NCI-H146 (cell line): ENCODE measurements around the gene GABARAP.

Experiments
- DNase-seq: peaks from one replicate; lab custom pipeline; 2025; lab: John Stamatoyannopoulos, UW

The GABARAP gene

DNA sequence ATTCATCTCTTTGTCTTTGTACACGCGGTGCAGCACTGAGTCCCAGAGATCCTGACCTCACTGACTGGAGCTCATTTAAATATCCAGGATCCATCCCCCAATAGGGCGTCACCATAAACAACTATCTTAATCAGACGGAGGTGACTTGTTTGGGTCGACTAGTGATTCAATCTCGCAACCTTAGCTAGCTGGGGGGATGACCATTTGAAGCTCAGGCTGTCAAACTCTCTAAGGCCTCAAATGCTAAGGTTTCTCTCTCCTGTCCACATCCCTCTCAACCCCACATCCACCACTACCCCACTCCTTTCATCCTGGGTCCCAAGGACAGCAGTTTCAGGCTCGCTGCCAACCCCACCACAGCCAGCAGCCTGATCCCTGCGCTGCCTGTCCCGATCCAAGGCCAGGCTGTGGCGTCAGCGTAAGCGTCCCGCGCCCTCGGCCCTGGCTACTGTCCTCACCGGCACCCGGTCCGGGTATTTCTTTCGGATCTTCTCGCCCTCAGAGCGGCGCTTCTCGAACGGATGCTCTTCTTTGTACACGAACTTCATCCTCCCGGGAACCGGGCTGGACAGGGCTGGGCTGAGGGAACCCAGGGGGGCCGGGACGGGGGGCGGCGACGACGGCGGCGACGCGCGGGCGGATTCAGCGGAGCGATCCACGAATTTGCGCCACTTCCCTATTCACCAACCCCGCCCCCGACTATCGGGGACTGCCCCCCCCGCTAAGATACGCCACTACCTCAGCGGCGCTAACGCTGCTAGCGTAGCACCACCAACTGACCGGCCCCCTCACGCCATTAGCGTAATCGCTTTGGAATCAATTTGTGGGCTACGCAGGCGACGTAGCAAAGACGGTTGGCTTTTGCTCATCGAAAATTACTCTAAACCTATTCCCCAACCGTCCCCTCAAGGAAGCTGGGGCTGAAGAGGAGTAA lies at the start of gene GABARAP:
Gene GABARAP, minus strand, starts transcription at position 667 of the 934 bp plus-strand sequence. Its CDS starts 119 bp downstream, at position 548.
- peak; percentile 86 for DNase-seq

GRCh38 chr17:7290685-7291084 lies 48.4 kb upstream of the GABARAP start:
- DNase-seq = no peak

GRCh38 chr17:7290166-7290565 lies 47.9 kb upstream of the GABARAP start:
- no peak for DNase-seq

DNA sequence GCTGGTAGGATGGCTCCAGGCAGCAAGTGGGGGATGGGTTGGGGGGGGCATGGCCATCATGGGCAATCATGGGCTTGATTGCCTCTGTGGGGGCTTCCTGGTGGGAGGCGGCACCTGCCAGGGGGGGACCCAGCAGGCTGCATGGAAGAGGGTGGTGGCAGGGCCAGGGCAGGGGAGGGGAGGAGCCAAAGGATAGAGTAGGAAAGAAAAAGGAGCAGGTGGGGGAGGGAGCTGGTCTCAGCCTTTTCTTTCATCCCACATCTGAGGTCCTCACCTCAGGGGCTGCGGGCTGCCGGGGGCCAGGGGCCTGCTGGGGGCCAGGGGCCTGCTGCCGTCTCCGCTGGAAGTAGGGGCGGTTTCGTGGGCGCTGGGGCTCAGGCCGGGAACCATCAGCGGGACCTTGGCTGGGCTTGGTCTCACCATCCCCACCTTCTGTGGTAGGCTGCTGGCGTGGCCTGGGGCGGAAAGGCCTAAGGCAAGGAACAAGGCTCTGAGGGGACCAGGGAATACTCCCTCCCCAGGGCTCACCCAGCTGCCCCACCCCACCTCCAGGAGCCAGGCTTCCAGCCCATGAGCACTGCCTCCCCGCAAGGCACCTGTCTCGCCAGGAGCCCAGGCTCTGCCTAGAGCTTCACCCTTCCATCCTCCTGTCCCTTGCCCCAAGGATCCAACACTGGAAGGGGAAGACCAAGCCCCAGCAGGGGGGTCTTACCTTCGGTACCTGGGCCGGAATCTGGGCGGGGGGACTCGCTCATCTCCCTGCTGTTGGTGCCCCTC lies 47.2 kb upstream of the GABARAP start:
- DNase-seq = no peak

DNA sequence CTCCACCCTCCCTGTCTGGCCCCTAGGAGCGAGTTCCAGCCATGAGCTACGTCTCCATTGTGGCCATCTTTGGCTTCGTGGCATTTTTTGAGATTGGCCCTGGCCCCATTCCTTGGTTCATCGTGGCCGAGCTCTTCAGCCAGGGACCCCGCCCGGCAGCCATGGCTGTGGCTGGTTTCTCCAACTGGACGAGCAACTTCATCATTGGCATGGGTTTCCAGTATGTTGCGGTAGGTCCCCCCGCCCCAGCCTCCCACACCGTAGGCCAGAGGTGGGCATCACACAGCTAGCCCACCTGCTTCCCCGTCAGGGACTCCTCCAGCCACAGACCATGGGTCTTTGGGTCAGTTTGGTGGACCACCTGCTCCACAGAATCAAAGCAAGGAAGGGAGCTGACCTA lies 43.4 kb upstream of the GABARAP start:
- no peak for DNase-seq

- no peak for DNase-seq
Observed at GRCh38 chr17:7284911-7285310, 42.7 kb upstream of the GABARAP start.

DNA sequence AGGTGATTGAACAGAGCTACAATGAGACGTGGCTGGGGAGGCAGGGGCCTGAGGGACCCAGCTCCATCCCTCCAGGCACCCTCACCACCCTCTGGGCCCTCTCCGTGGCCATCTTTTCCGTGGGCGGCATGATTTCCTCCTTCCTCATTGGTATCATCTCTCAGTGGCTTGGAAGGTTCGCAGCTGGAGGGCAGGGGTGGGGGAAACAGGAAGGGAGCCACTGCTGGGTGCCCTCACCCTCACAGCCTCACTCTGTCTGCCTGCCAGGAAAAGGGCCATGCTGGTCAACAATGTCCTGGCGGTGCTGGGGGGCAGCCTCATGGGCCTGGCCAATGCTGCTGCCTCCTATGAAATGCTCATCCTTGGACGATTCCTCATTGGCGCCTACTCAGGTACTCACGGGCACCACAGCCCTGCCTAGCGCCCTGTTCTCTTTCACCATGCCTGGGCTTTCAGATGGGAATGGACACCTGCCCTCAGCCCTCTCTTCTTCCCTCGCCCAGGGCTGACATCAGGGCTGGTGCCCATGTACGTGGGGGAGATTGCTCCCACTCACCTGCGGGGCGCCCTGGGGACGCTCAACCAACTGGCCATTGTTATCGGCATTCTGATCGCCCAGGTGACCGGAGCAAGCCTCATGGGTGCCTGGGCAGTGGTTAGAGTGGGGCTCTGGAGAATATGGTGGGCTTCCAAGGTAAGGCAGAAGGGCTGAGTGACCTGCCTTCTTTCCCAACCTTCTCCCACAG lies 41.4 kb upstream of the GABARAP start:
- no peak for DNase-seq

- peak; percentile 11 for DNase-seq
Observed at GRCh38 chr17:7282752-7283321, 40.6 kb upstream of the GABARAP start.

- DNase-seq = no peak
Observed at GRCh38 chr17:7281953-7282751, 39.9 kb upstream of the GABARAP start.

DNA sequence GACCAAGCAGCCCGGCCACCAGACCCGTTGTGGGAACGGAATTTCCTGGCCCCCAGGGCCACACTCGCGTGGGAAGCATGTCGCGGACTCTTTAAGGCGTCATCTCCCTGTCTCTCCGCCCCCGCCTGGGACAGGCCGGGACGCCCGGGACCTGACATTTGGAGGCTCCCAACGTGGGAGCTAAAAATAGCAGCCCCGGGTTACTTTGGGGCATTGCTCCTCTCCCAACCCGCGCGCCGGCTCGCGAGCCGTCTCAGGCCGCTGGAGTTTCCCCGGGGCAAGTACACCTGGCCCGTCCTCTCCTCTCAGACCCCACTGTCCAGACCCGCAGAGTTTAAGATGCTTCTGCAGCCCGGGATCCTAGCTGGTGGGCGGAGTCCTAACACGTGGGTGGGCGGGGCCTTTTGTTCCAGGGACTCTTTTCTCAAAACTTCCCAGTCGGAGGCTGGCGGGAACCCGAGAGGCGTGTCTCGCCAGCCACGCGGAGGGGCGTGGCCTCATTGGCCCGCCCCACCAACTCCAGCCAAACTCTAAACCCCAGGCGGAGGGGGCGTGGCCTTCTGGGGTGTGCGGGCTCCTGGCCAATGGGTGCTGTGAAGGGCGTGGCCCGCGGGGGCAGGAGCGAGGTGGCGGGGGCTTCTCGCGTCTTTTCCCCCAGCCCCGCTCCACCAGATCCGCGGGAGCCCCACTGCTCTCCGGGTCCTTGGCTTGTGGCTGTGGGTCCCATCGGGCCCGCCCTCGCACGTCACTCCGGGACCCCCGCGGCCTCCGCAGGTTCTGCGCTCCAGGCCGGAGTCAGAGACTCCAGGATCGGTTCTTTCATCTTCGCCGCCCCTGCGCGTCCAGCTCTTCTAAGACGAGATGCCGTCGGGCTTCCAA lies 39.1 kb upstream of the GABARAP start, which contains the start of gene SLC2A4:
Gene SLC2A4, plus strand, starts transcription at position 645 of the 879 bp plus-strand sequence. Its CDS starts 217 bp downstream, at position 862.
- peak; percentile 78 for DNase-seq

DNA sequence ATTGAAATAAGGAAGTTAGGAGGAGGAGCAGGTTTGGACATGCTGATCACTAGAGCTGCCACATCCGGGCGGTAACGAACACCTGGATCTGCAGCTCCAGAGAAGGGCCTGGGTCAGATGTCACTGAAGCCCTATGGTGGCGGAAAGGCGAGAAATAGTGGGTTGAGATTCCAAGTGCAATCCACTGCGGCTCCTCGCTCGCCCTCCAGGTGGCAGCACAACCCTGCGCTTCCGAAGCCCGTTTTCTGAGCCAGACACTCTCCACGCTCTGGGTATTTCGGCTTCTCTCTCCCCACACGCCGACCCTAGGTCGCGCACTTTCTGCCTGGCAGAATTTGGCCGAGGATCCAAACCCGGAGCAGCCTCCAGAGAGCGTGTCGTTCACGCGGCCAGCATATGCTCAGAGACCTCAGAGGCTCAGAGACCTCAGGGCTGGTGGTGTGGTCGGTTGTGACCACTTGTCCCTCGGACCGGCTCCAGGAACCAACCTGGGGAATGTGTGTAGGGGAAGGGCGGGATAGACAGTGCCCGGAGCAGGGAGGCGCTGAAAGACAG lies 38.3 kb upstream of the GABARAP start:
- DNase-seq = peak; percentile 77

DNA sequence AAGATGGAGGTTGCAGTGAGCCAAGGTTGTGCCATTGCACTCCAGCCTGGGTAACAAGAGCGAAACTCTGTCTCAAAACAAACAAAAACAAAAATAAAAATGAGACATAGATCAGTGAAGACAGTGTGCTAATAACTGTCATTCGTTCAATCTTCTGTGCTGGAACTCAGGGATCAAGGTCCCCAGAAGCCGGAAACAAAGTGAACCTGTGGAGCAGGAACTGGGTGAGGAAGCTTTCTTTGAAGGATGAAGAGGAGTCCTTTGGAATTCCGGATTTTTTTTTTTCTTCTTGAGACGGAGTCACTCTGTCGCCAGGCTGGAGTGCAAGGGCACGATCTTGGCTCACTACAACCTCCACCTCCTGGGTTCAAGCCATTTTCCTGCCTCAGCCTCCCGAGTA lies 37.2 kb upstream of the GABARAP start:
- no peak for DNase-seq

GRCh38 chr17:7266784-7267183 lies 24.5 kb upstream of the GABARAP start:
- DNase-seq = no peak

DNA sequence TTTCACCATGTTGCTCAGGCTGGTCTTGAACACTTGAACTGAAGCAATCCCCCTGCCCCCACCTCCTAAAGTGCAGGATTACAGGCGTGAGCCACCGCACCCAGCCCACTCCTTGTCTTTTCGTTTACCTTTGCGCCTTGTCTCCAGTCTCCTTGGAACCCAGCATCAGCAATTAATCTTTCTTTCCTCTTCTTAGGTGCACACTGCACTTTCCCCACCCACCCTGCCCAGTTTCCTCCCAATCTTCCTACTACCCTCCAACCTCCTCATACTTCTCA lies 21.5 kb upstream of the GABARAP start:
- no peak for DNase-seq

DNA sequence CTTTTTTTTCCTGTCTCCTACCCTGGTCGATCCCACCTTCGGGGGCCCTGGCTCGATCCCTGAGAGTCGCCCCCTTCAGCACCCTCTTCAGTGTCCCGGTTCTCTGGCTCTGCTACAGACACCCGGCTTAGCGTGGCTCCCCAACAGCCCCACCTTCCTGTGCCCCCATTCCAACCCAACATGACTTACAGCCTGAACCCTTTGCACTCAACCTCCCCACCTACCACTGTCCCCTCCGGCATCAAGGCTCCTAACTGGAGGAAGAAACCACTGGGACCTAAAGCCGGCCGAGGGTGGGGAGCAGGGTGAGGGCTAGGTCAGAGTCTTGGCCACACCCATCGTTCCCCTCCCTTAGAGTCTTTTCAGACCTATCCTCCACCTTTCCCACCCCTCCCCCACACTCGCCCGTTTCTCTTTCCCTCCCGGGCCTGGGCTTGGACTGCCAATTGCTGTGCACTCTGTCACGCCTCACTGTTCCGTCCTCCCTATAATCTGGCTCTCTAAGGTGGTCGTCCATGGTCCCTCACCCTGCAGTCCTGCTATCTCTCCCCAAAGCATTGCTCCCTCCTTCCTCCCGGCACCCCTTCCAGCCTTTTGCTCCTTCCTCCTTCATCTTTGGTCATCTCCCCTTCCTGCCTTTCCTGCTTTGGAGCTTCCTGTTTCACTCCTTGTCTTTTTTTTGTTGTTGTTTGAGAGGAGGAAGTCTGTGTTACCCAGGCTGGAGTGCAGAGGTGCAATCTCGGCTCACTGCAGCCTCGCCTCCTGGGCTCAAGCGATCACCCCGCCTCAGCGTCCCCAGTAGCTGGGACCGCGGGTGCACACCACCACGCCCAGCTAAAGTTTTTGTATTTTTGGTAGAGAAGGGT lies 20.9 kb upstream of the GABARAP start:
- DNase-seq = peak; percentile 55

DNA sequence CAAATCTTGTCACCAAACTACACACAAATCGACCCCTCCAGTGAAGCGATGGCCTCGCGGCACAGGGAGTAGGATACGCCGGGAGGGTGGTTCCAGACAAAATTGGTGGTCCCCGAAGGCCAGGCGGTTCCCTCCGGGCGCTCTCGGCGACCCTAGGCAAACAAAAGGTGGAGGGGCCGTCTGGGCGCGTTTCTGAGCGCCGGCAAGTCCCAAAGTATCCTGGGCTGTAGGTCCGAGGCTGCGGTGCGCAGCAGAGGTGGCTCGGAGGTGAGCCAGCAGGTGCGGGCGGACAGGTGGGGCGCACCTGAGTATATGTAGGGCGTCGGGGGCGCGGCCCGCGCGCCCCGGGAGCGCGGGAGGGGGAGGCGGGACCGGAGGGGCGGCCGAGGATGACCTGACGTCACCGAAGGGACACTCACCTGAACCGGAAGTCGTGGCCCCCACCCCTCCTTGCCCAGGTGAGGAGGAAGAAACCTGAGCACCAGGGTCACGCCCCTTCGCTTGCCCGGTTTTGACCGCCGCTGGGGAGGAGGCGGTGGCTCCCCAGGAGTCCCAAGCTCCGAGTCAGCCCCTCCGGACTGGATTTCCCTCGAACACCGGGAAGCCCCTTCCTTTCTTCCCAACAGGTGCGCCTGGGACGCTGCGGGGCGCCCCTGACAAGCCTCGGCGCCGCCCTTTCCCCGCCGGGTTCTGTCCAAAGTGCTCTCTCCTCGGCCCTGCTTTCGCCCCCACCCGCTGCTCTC lies 20.1 kb upstream of the GABARAP start, which contains the start of gene CLDN7:
Gene CLDN7, minus strand, starts transcription at position 287 of the 743 bp plus-strand sequence. CDS start 435 bp downstream, outside the sequence.
- peak; percentile 95 for DNase-seq

DNA sequence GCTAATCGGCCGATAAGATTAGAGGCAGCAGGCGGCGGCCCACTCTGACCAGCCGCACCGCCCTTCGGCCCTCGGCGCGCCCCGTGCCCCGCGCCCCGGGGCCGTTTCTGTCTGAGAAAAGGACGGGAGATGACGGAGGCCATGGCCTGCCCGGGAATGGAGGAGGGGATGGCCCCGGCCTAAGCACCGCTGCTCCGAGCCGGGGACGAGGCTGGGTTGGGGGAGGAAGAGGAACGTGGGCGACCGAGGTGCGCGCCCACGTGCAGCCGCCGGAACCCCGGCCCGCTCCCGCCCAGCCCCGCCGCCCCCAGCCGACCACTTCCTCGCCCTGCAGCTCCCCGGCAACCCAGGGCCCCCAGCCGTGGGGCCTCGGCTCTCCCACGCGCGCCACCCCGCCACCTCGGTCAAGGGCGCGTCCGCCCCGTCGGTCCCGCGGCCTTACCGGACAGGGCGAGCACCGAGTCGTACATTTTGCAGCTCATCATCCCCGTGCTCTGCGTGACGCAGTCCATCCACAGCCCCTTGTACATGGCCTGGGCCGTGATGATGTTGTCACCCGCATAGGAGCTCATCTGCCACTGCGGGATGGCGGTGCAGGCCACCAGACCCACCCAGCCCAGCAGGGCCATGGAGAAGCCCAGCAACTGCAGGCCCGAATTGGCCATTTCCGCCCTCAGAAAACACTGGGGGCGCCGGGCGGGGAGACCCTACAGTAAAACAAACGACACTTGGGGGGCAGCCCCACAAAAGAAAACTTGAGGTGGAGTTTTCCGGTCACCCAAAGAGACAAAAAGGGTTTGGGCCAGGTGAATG lies 19.3 kb upstream of the GABARAP start:
- peak; percentile 43 for DNase-seq
